WTC11 (cell line): ENCODE data around the gene TRPV6. TPM values are rescaled to one million over a fixed set of nuclear protein-coding genes. Genes with fewer than 3 reads are reported as not detected.

Source experiments
- ATAC-seq: fragments of 200-7000 bp; cut with Tn5 transposase; 2 replicates; pipeline ENCODE4 v1.10.0; 2021; ENCODE audit warnings: mild to moderate bottlenecking, moderate library complexity
- CTCF ChIA-PET: fragments of 300-600 bp; sonication (Branson Sonifier 250); formaldehyde crosslinking; loops from one replicate; lab custom pipeline; 2021; ENCODE audit warnings: antibody characterized with exemption; lab: Charles Lee
- POLR2A ChIA-PET: fragments of 350-600 bp; sonication (Branson Sonifier 250); formaldehyde crosslinking; loops from one replicate; lab custom pipeline; 2021; ENCODE audit warnings: antibody characterized with exemption; lab: Charles Lee
- DNase-seq: peaks from one replicate; pipeline ENCODE4 v3.0.0; 2021; ENCODE audit warnings: low spot score
- H3K27ac Mint-ChIP-seq: 2 replicates; pipeline ENCODE4 v1.8.0; 2021; ENCODE audit warnings: mixed read lengths
- H3K27me3 Mint-ChIP-seq: 2 replicates; pipeline ENCODE4 v1.8.0; 2021; ENCODE audit warnings: low read depth, mild to moderate bottlenecking, moderate library complexity, mixed read lengths
- H3K36me3 Mint-ChIP-seq: 2 replicates; pipeline ENCODE4 v1.8.0; 2021; ENCODE audit warnings: mixed read lengths
- H3K4me1 Mint-ChIP-seq: 2 replicates; pipeline ENCODE4 v1.8.0; 2022; ENCODE audit warnings: mixed read lengths
- H3K4me3 Mint-ChIP-seq: 2 replicates; pipeline ENCODE4 v1.8.0; 2021; ENCODE audit warnings: mild to moderate bottlenecking, moderate library complexity, mixed read lengths
- H3K9me3 Mint-ChIP-seq: 2 replicates; pipeline ENCODE4 v1.8.0; 2021; ENCODE audit warnings: mixed read lengths
- ATF3 ChIP-seq: sonication (generic); formaldehyde crosslinking; conservative IDR thresholded peaks from 2 replicates; pipeline ENCODE4 v1.8.1; 2022; ENCODE audit warnings: mild to moderate bottlenecking, missing genetic modification reagents
- CREM ChIP-seq: sonication (generic); formaldehyde crosslinking; IDR thresholded peaks from 2 replicates; pipeline ENCODE4 v1.8.1; 2022; ENCODE audit warnings: mild to moderate bottlenecking, missing genetic modification reagents, moderate library complexity
- RELA ChIP-seq: sonication (generic); formaldehyde crosslinking; IDR thresholded peaks from 2 replicates; pipeline ENCODE4 v1.8.1; 2022; ENCODE audit warnings: missing genetic modification reagents, mild to moderate bottlenecking, borderline replicate concordance
- SP1 ChIP-seq: sonication (generic); formaldehyde crosslinking; conservative IDR thresholded peaks from 2 replicates; pipeline ENCODE4 v1.8.1; 2022; ENCODE audit warnings: missing genetic modification reagents
- TCF7 ChIP-seq: sonication (generic); formaldehyde crosslinking; IDR thresholded peaks from 2 replicates; pipeline ENCODE4 v1.8.0; 2022; ENCODE audit warnings: mild to moderate bottlenecking, low read depth, missing genetic modification reagents, moderate library complexity
- ZNF121 ChIP-seq: sonication (generic); formaldehyde crosslinking; IDR thresholded peaks from 2 replicates; pipeline ENCODE4 v1.8.0; 2023; ENCODE audit warnings: missing genetic modification reagents
- ZNF423 ChIP-seq: fragments of 250-450 bp; sonication (Bioruptor Pico); IDR thresholded peaks from 2 replicates; pipeline ENCODE4 v2.1.2; 2022; ENCODE audit warnings: mild to moderate bottlenecking, moderate library complexity
- total RNA-seq: library from RNA; stranded (reverse); gene quantifications from 3 replicates; pipeline ENCODE4 v1.2.3, GENCODE V29; 2021
- TF ChIP-seq, protein P1 (sequence below): sonication (generic); formaldehyde crosslinking; IDR thresholded peaks from 2 replicates; pipeline ENCODE4 v1.8.1; 2023; ENCODE audit warnings: mild to moderate bottlenecking, moderate library complexity, missing genetic modification reagents
- TF ChIP-seq, protein P2 (sequence below): fragments of 250-450 bp; sonication (Bioruptor Pico); IDR thresholded peaks from 2 replicates; pipeline ENCODE4 v1.9.0; 2021; ENCODE audit warnings: mild to moderate bottlenecking, borderline replicate concordance

TRPV6 gene
- total RNA-seq, 1 experiment from 2014 or later = 0.63 TPM

- no peaks in the 10 kb centered on the region for H3K36me3 Mint-ChIP-seq
- no peaks in the 10 kb centered on the region for H3K9me3 Mint-ChIP-seq
- POLR2A ChIA-PET = interaction anchor here (0.7 to 0.8 kb wide), 2 partner anchors 12 to 333 kb away, joined by 3 to 4 read pairs; no protein-coding TSS in a partner anchor
- ATAC-seq (peak; percentile 67), DNase-seq (peak; percentile 67)
- H3K27ac Mint-ChIP-seq = no peak within 1 kb of the TSS
- peaks cover 29% of the 10 kb centered on the region for H3K4me1 Mint-ChIP-seq
- no peak for TF ChIP-seq TCF7 (CRISPR knock-in tag)
- TF ChIP-seq, protein P1, sequence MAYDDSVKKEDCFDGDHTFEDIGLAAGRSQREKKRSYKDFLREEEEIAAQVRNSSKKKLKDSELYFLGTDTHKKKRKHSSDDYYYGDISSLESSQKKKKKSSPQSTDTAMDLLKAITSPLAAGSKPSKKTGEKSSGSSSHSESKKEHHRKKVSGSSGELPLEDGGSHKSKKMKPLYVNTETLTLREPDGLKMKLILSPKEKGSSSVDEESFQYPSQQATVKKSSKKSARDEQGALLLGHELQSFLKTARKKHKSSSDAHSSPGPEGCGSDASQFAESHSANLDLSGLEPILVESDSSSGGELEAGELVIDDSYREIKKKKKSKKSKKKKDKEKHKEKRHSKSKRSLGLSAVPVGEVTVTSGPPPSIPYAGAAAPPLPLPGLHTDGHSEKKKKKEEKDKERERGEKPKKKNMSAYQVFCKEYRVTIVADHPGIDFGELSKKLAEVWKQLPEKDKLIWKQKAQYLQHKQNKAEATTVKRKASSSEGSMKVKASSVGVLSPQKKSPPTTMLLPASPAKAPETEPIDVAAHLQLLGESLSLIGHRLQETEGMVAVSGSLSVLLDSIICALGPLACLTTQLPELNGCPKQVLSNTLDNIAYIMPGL = peak; percentile 49; the same call in 1 of the 2 replicates
- CTCF ChIA-PET = interaction anchor here (0.6 to 5.3 kb wide), 14 partner anchors 9 to 530 kb away, joined by 3 to 47 read pairs (median 7); no protein-coding TSS in a partner anchor
- peak within 1 kb of the TSS; percentile 94 for H3K4me3 Mint-ChIP-seq
- H3K27me3 Mint-ChIP-seq = peaks cover 17% of the 10 kb centered on the region
Measured at GRCh38 chr7:142854372-142855113, 31.0 kb downstream of the TRPV6 start, which contains the start of gene EPHB6. Gene EPHB6, plus strand, starts transcription at chr7:142855076. Its CDS starts 8,152 bp downstream, at chr7:142863228.

DNA sequence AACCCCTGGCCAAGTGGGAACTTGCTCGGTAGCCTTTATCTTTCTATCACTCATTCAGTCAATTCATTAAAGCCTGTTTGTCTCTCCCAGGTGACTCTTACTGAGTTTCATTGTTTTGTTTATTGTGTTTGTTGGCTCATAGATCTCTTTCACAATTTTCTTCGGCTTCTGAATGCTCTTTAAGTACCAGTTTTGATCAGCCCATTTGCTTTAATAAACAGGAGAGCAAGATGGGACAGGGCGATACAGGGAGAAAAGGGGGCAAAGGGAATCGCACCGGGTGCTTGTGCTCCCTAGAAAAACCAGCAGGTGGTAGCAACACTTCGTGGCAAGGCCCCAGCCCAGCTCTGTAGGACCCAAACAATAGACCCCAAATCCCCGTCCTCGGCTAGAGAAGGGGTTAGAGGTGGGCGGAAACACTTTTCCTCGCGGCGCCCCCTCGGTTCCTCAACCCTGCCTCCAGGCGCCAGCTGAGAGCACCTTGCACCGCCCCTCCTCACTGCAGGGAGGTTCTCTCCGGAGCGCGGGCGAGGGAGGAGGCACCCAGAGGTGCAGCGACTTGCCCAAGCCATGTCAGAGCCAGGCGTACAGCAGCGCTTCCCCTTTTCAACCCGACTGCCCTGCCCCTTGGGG lies 31.7 kb downstream of the TRPV6 start:
- no peaks in the 10 kb centered on the region for H3K9me3 Mint-ChIP-seq

More for the DNA sequence above, 31.7 kb downstream of the TRPV6 start:
- ATAC-seq (peak; percentile 69), DNase-seq (peak; percentile 70)
- peak overlapping the region; percentile 94 for H3K4me3 Mint-ChIP-seq
- ChIA-PET CTCF (interaction anchor here (0.6 to 5.3 kb wide), 9 partner anchors 10 to 361 kb away, joined by 3 to 47 read pairs (median 12); no protein-coding TSS in a partner anchor), POLR2A (interaction anchor here (0.6 to 0.7 kb wide), 2 partner anchors 334 to 920 kb away, joined by 4 to 8 read pairs; no protein-coding TSS in a partner anchor)
- peaks cover 29% of the 10 kb centered on the region for H3K4me1 Mint-ChIP-seq
- TF ChIP-seq RELA (no peak), CREM (CRISPR knock-in tag) (no peak), ZNF121 (peak; percentile 87), ZNF423 (peak; percentile 86), ATF3 (CRISPR knock-in tag) (no peak), SP1 (peak; percentile 40; the same call in 1 of the 2 replicates)
- TF ChIP-seq, protein P1 = 0 out of 2 replicates have a peak, but pooled peaks have one; percentile 71
- TF ChIP-seq, protein P2, sequence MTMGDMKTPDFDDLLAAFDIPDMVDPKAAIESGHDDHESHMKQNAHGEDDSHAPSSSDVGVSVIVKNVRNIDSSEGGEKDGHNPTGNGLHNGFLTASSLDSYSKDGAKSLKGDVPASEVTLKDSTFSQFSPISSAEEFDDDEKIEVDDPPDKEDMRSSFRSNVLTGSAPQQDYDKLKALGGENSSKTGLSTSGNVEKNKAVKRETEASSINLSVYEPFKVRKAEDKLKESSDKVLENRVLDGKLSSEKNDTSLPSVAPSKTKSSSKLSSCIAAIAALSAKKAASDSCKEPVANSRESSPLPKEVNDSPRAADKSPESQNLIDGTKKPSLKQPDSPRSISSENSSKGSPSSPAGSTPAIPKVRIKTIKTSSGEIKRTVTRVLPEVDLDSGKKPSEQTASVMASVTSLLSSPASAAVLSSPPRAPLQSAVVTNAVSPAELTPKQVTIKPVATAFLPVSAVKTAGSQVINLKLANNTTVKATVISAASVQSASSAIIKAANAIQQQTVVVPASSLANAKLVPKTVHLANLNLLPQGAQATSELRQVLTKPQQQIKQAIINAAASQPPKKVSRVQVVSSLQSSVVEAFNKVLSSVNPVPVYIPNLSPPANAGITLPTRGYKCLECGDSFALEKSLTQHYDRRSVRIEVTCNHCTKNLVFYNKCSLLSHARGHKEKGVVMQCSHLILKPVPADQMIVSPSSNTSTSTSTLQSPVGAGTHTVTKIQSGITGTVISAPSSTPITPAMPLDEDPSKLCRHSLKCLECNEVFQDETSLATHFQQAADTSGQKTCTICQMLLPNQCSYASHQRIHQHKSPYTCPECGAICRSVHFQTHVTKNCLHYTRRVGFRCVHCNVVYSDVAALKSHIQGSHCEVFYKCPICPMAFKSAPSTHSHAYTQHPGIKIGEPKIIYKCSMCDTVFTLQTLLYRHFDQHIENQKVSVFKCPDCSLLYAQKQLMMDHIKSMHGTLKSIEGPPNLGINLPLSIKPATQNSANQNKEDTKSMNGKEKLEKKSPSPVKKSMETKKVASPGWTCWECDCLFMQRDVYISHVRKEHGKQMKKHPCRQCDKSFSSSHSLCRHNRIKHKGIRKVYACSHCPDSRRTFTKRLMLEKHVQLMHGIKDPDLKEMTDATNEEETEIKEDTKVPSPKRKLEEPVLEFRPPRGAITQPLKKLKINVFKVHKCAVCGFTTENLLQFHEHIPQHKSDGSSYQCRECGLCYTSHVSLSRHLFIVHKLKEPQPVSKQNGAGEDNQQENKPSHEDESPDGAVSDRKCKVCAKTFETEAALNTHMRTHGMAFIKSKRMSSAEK (CRISPR knock-in tag) = no peak
- H3K27me3 Mint-ChIP-seq = peaks cover 17% of the 10 kb centered on the region
- no peaks in the 10 kb centered on the region for H3K36me3 Mint-ChIP-seq
- H3K27ac Mint-ChIP-seq = no peak overlapping the region
